HG03457 (cell line): ENCODE results near the gene SRSF10.

Experiments
- ATAC-seq: cut with Tn5 transposase; IDR thresholded peaks from one replicate; pipeline ENCODE4 v1.9.1; 2021; ENCODE audit warnings: moderate number of reproducible peaks; ENCODE audit not compliant: unreplicated experiment

Gene SRSF10

GRCh38 chr1:23914921-23915320 is 65.2 kb downstream of the SRSF10 start:
- ATAC-seq: no peak
